ENCODE data around the gene LTBR.

Gene LTBR

GRCh38 chr12:6346942-6347341, 37.0 kb upstream of the LTBR start:
- no peak for DNase-seq (ENCODE audit: low read depth, low spot score)

- DNase-seq (ENCODE audit: low read depth, low spot score), result no peak
Measured at GRCh38 chr12:6347367-6348338, 36.3 kb upstream of the LTBR start.

- DNase-seq (ENCODE audit: low read depth, low spot score), result no peak
Measured at GRCh38 chr12:6351622-6352021, 32.3 kb upstream of the LTBR start.

- DNase-seq (ENCODE audit: low read depth, low spot score), result no peak
Measured at GRCh38 chr12:6352193-6353173, 31.5 kb upstream of the LTBR start.

- no peak for DNase-seq (ENCODE audit: low read depth, low spot score)
Measured at GRCh38 chr12:6354495-6355393, 29.2 kb upstream of the LTBR start.

GRCh38 chr12:6355491-6356373, 28.2 kb upstream of the LTBR start:
- DNase-seq (ENCODE audit: low read depth, low spot score), result no peak

GRCh38 chr12:6356374-6356820, 27.6 kb upstream of the LTBR start:
- DNase-seq (ENCODE audit: low read depth, low spot score), result no peak

- DNase-seq (ENCODE audit: low read depth, low spot score), result no peak
Measured at GRCh38 chr12:6358881-6359280, 25.1 kb upstream of the LTBR start.

GRCh38 chr12:6360080-6360571, 23.8 kb upstream of the LTBR start:
- DNase-seq (ENCODE audit: low read depth, low spot score), result no peak

- no peak for DNase-seq (ENCODE audit: low read depth, low spot score)
Measured at GRCh38 chr12:6360578-6361490, 23.1 kb upstream of the LTBR start.

GRCh38 chr12:6361834-6362233, 22.1 kb upstream of the LTBR start:
- no peak for DNase-seq (ENCODE audit: low read depth, low spot score)

GRCh38 chr12:6362403-6362802, 21.6 kb upstream of the LTBR start:
- no peak for DNase-seq (ENCODE audit: low read depth, low spot score)

GRCh38 chr12:6363010-6363329, 21.0 kb upstream of the LTBR start:
- no peak for DNase-seq (ENCODE audit: low read depth, low spot score)

- DNase-seq (ENCODE audit: low read depth, low spot score), result no peak
Measured at GRCh38 chr12:6363330-6364043, 20.5 kb upstream of the LTBR start.

- no peak for DNase-seq (ENCODE audit: low read depth, low spot score)
Measured at GRCh38 chr12:6364044-6364374, 20.0 kb upstream of the LTBR start.

- DNase-seq (ENCODE audit: low read depth, low spot score), result no peak
Measured at GRCh38 chr12:6367065-6367968, 16.6 kb upstream of the LTBR start.
